GM12878 (cell line): Measurements from ENCODE around the gene SEMA5A. TPM values are rescaled to one million over a fixed set of nuclear protein-coding genes. Genes with fewer than 3 reads are reported as not detected.

Experiments used
- ATAC-seq: fragments of 200-7000 bp; cut with Tn5 transposase; 3 replicates; pipeline ENCODE4 v1.9.1; 2020; ENCODE audit warnings: mild to moderate bottlenecking, moderate library complexity
- BruUV-seq: library from RNA; stranded (reverse); fragments of 400-500 nt; replicated peaks from 2 replicates; lab custom pipeline; 2021; lab: Mats Ljungman, UMichigan
- CTCF ChIA-PET: fragments of 300-600 bp; sonication (Branson Sonifier 250); formaldehyde crosslinking; extraction: SDS; loops from one replicate; lab custom pipeline; 2021; ENCODE audit warnings: inconsistent platforms; lab: Yijun Ruan, JAX
- POLR2A ChIA-PET: fragments of 350-600 bp; formaldehyde crosslinking; extraction: SDS; loops from one replicate; lab custom pipeline; 2021; ENCODE audit warnings: inconsistent platforms; lab: Charles Lee
- RAD21 ChIA-PET: fragments of 300-600 bp; sonication (Branson Sonifier 250); formaldehyde crosslinking; loops from one replicate; lab custom pipeline; 2023; ENCODE audit warnings: antibody characterized with exemption; ENCODE audit not compliant: unreplicated experiment; lab: Charles Lee
- SMC1A ChIA-PET: fragments of 300-600 bp; sonication (Branson Sonifier 250); formaldehyde crosslinking; loops from one replicate; lab custom pipeline; 2023; ENCODE audit not compliant: unreplicated experiment, uncharacterized antibody; lab: Charles Lee
- DNase-seq: peaks from one replicate; pipeline ENCODE4 v3.0.0-alpha.2; 2011; ENCODE audit warnings: low read depth, low spot score
- FAIRE-seq: peaks from 3 replicates; lab custom pipeline; 2011; peaks lifted over from hg19 to GRCh38; lab: Jason Lieb, UNC
- H2AFZ ChIP-seq: 2 replicates; pipeline ENCODE4 v1.6.0; 2011; ENCODE audit warnings: low read depth, low read length, control low read depth; ENCODE audit not compliant: control insufficient read depth
- H3K27ac ChIP-seq: 2 replicates; pipeline ENCODE4 v1.5.1; 2011; ENCODE audit warnings: control low read depth; ENCODE audit not compliant: control insufficient read depth, insufficient read depth
- H3K27me3 ChIP-seq, 2 experiments: replicated peaks in 1 of 2; 2 replicates each; pipeline versions ENCODE4 v1.6.0 to v1.6.1; 2011; ENCODE audit warnings: low read length in 1 of 2; ENCODE audit not compliant: control insufficient read depth in 2 of 2, insufficient read depth in 2 of 2
- H3K36me3 ChIP-seq, 2 experiments: 2 replicates each; pipeline ENCODE4 v1.5.1; 2011; ENCODE audit warnings: low read length in 1 of 2; ENCODE audit not compliant: control insufficient read depth in 2 of 2, insufficient read depth in 2 of 2
- H3K4me1 ChIP-seq: 2 replicates; pipeline ENCODE4 v1.6.1; 2011; ENCODE audit warnings: mild to moderate bottlenecking, low read length, moderate library complexity, mixed read lengths; ENCODE audit not compliant: control insufficient read depth, insufficient read depth
- H3K4me2 ChIP-seq: 2 replicates; pipeline ENCODE4 v1.6.0; 2011; ENCODE audit warnings: control low read depth; ENCODE audit not compliant: control insufficient read depth, insufficient read depth
- H3K4me3 ChIP-seq: fragments of 200-600 bp; sonication (generic); 2 replicates; pipeline ENCODE4 v1.5.1; 2016
- H3K79me2 ChIP-seq: 2 replicates; pipeline ENCODE4 v1.6.0; 2011; ENCODE audit warnings: low read length; ENCODE audit not compliant: control insufficient read depth, insufficient read depth
- H3K9ac ChIP-seq: 2 replicates; pipeline ENCODE4 v1.8.0; 2011; ENCODE audit warnings: low read length, control low read depth, mixed read lengths; ENCODE audit not compliant: control insufficient read depth, insufficient read depth
- H3K9me3 ChIP-seq: replicated peaks from 3 replicates; pipeline ENCODE4 v1.5.1; 2011; ENCODE audit warnings: mild to moderate bottlenecking, low read length; ENCODE audit not compliant: control insufficient read depth, insufficient read depth
- H4K20me1 ChIP-seq: 2 replicates; pipeline ENCODE4 v1.6.0; 2011; ENCODE audit not compliant: control insufficient read depth, insufficient read depth
- FOS ChIP-seq: IDR thresholded peaks from 3 replicates; pipeline ENCODE4 v1.6.1; 2011; ENCODE audit warnings: borderline replicate concordance; ENCODE audit not compliant: insufficient read length; ENCODE audit errors: extremely low read depth
- FOXK2 ChIP-seq: fragments of 450-650 bp; IDR thresholded peaks from 2 replicates; pipeline ENCODE4 v1.6.1; 2017; ENCODE audit warnings: mild to moderate bottlenecking, moderate library complexity
- GABPA ChIP-seq: IDR thresholded peaks from 2 replicates; pipeline ENCODE4 v1.6.1; 2014; ENCODE audit warnings: antibody characterized with exemption, low read depth, mild to moderate bottlenecking, inconsistent platforms
- IRF4 ChIP-seq: IDR thresholded peaks from 2 replicates; pipeline ENCODE4 v1.6.1; 2011; ENCODE audit warnings: low read depth, low read length
- MEF2A ChIP-seq: IDR thresholded peaks from 2 replicates; pipeline ENCODE4 v1.6.1; 2011; ENCODE audit warnings: low read depth, mild to moderate bottlenecking, low read length, moderate library complexity; ENCODE audit not compliant: insufficient read depth
- NBN ChIP-seq: fragments of 450-650 bp; IDR thresholded peaks from 2 replicates; pipeline ENCODE4 v1.6.1; 2016
- SIX5 ChIP-seq: IDR thresholded peaks from 2 replicates; pipeline ENCODE4 v1.6.1; 2011; ENCODE audit warnings: mild to moderate bottlenecking, low read depth, low read length, moderate library complexity; ENCODE audit not compliant: severe bottlenecking
- SMAD5 ChIP-seq: IDR thresholded peaks from 2 replicates; pipeline ENCODE4 v1.6.1; 2016; ENCODE audit warnings: antibody characterized with exemption, low read depth
- SUPT20H ChIP-seq: IDR thresholded peaks from 2 replicates; pipeline ENCODE4 v1.6.1; 2011; ENCODE audit warnings: low read depth, mild to moderate bottlenecking, low read length, moderate library complexity, borderline replicate concordance; ENCODE audit not compliant: control insufficient read depth
- TAF1 ChIP-seq: IDR thresholded peaks from 2 replicates; pipeline ENCODE4 v1.6.1; 2011; ENCODE audit warnings: mild to moderate bottlenecking, low read depth, low read length, borderline replicate concordance
- YY1 ChIP-seq: IDR thresholded peaks from 2 replicates; pipeline ENCODE4 v1.6.1; 2011; ENCODE audit warnings: low read depth, mild to moderate bottlenecking, low read length
- ZNF384 ChIP-seq: IDR thresholded peaks from 2 replicates; pipeline ENCODE4 v1.6.1; 2012; ENCODE audit warnings: low read depth, mild to moderate bottlenecking, low read length, improper control_type of control experiment, borderline replicate concordance
- WGBS: methylation state at CpG from one replicate; pipeline ENCODE4 v1.1.6; 2016; ENCODE audit warnings: low lambda C conversion rate; ENCODE audit not compliant: insufficient replicate concordance, insufficient coverage; ENCODE audit errors: missing lambda C conversion rate; 5-methylcytosine and 5-hydroxymethylcytosine counted together
- in situ Hi-C: fragments of 300-500 bp; cut with MboI; formaldehyde crosslinking; loops from 9 replicates; pipeline ENCODE4 v1.14.3; 2018; ENCODE audit warnings: mixed read lengths
- intact Hi-C: fragments of 100-400 bp; cut with micrococcal nuclease; formaldehyde crosslinking; loops from one replicate; pipeline ENCODE4 v1.14.2; 2022; ENCODE audit not compliant: unreplicated experiment
- polyA plus RNA-seq, 11 experiments: library from polyadenylated mRNA; depleted of rRNA in 4 of 11; unstranded in 6 of 11; stranded (reverse) in 5 of 11; fragments of >200 nt; fragmentation: Nextera tagmentation in 4 of 11; fragmentation: Illumina TruSeq in 1 of 11; extraction: Ambion mirVana in 4 of 11; extraction: Trizol in 1 of 11; gene quantifications; 1 replicate in 1 of 11; 2 replicates in 10 of 11; pipeline versions ENCODE4 v1.2.1 to v1.2.3, GENCODE V29; 2011 to 2016; ENCODE audit warnings: inconsistent platforms in 2 of 11, missing spikeins in 2 of 11, low read depth in 1 of 11
- total RNA-seq, 4 experiments: library from RNA; depleted of rRNA in 3 of 4; stranded (reverse); fragments of >200 nt in 3 of 4; fragmentation: Illumina TruSeq in 1 of 4; extraction: Trizol in 1 of 4; gene quantifications; 2 replicates each; pipeline versions ENCODE4 v1.2.1 to v1.2.3, GENCODE V29; 2013 to 2021
- TF ChIP-seq, protein P1 (sequence below): fragments of 150-350 bp; IDR thresholded peaks from 2 replicates; pipeline ENCODE4 v1.6.1; 2016; ENCODE audit warnings: low read depth, low read length
- TF ChIP-seq, protein P2 (sequence below): fragments of 450-650 bp; IDR thresholded peaks from 2 replicates; pipeline ENCODE4 v1.6.1; 2017; ENCODE audit warnings: mild to moderate bottlenecking, low read depth, inconsistent platforms; ENCODE audit not compliant: poor library complexity, severe bottlenecking
- TF ChIP-seq, protein P3 (sequence below): IDR thresholded peaks from 2 replicates; pipeline ENCODE4 v1.6.1; 2011; ENCODE audit warnings: borderline replicate concordance, low read depth, mild to moderate bottlenecking, moderate library complexity, low read length; ENCODE audit not compliant: insufficient read depth, poor library complexity, severe bottlenecking

The SEMA5A gene
- total and polyA plus RNA-seq, 10 of the 15 experiments (the other 5 are each of a cell fraction or from before 2014, with no cell fraction given), result 0.03 to 2.4 (median 0.09) TPM; not detected in 1

DNA sequence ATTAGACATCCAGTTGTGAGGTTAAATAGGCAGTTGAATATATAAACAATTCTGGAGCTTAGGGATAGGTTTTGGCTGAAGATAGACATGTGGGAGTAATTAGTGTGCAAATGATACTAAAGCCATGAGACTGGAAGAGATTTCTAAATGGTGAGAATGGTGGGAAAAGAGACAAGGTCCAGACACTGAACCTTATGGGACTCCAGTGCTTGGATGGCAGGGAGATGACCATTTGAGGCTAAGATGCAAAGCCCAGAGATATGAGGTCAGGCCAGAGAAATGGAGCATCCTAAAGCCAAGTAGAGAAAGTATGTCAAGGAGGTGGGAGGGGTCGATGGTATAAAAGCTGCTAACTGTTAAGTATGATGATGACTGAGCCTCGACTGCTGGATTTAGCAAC lies 115.6 kb downstream of the SEMA5A start:
- ChIA-PET SMC1A (no interaction called here), POLR2A (interaction anchor here (0.5 kb wide), 1 partner anchor 120 kb away, joined by 3 read pairs; no protein-coding TSS in a partner anchor), RAD21 (no interaction called here), CTCF (interaction anchor here (0.6 to 1.7 kb wide), 2 partner anchors 68 to 303 kb away, joined by 3 to 4 read pairs; no protein-coding TSS in a partner anchor)
- 30% methylated on average over 2 of the region's 2 CpGs for WGBS
- no peak for TF ChIP-seq ZNF384
- no peak for TF ChIP-seq SMAD5
- no peak for TF ChIP-seq FOS
- TF ChIP-seq, protein P1, sequence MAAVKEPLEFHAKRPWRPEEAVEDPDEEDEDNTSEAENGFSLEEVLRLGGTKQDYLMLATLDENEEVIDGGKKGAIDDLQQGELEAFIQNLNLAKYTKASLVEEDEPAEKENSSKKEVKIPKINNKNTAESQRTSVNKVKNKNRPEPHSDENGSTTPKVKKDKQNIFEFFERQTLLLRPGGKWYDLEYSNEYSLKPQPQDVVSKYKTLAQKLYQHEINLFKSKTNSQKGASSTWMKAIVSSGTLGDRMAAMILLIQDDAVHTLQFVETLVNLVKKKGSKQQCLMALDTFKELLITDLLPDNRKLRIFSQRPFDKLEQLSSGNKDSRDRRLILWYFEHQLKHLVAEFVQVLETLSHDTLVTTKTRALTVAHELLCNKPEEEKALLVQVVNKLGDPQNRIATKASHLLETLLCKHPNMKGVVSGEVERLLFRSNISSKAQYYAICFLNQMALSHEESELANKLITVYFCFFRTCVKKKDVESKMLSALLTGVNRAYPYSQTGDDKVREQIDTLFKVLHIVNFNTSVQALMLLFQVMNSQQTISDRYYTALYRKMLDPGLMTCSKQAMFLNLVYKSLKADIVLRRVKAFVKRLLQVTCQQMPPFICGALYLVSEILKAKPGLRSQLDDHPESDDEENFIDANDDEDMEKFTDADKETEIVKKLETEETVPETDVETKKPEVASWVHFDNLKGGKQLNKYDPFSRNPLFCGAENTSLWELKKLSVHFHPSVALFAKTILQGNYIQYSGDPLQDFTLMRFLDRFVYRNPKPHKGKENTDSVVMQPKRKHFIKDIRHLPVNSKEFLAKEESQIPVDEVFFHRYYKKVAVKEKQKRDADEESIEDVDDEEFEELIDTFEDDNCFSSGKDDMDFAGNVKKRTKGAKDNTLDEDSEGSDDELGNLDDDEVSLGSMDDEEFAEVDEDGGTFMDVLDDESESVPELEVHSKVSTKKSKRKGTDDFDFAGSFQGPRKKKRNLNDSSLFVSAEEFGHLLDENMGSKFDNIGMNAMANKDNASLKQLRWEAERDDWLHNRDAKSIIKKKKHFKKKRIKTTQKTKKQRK, result no peak
- TF ChIP-seq NBN, result no peak
- TF ChIP-seq FOXK2, result no peak
- TF ChIP-seq TAF1, result no peak
- no peak for TF ChIP-seq GABPA
- TF ChIP-seq IRF4, result no peak
- no peak for TF ChIP-seq MEF2A
- TF ChIP-seq, protein P2, sequence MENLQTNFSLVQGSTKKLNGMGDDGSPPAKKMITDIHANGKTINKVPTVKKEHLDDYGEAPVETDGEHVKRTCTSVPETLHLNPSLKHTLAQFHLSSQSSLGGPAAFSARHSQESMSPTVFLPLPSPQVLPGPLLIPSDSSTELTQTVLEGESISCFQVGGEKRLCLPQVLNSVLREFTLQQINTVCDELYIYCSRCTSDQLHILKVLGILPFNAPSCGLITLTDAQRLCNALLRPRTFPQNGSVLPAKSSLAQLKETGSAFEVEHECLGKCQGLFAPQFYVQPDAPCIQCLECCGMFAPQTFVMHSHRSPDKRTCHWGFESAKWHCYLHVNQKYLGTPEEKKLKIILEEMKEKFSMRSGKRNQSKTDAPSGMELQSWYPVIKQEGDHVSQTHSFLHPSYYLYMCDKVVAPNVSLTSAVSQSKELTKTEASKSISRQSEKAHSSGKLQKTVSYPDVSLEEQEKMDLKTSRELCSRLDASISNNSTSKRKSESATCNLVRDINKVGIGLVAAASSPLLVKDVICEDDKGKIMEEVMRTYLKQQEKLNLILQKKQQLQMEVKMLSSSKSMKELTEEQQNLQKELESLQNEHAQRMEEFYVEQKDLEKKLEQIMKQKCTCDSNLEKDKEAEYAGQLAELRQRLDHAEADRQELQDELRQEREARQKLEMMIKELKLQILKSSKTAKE, result no peak
- TF ChIP-seq YY1, result no peak
- no peak for TF ChIP-seq SIX5
- TF ChIP-seq, protein P3, sequence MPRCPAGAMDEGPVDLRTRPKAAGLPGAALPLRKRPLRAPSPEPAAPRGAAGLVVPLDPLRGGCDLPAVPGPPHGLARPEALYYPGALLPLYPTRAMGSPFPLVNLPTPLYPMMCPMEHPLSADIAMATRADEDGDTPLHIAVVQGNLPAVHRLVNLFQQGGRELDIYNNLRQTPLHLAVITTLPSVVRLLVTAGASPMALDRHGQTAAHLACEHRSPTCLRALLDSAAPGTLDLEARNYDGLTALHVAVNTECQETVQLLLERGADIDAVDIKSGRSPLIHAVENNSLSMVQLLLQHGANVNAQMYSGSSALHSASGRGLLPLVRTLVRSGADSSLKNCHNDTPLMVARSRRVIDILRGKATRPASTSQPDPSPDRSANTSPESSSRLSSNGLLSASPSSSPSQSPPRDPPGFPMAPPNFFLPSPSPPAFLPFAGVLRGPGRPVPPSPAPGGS, result no peak
- TF ChIP-seq SUPT20H, result no peak
- no peaks in the 10 kb centered on the region for H3K79me2 ChIP-seq
- ATAC-seq, result no peak
- in situ Hi-C loops (no loop called here), intact Hi-C loops (no loop called here)
- FAIRE-seq, result no peak
- no peak for DNase-seq
- H3K4me2 ChIP-seq, result no peak overlapping the region
- H3K4me3 ChIP-seq, result no peak overlapping the region
- no peak overlapping the region for H3K9ac ChIP-seq
- H3K9me3 ChIP-seq, result no peaks in the 10 kb centered on the region; the same call in 2 of the 3 replicates
- H3K36me3 ChIP-seq, result no peaks in the 10 kb centered on the region
- H3K27me3 ChIP-seq, result no peaks in the 10 kb centered on the region
- H3K4me1 ChIP-seq, result no peaks in the 10 kb centered on the region; the same call in 1 of the 2 replicates
- H4K20me1 ChIP-seq, result no peaks in the 10 kb centered on the region
- no peak overlapping the region for H3K27ac ChIP-seq
- BruUV-seq, result no TSS peak
- H2AFZ ChIP-seq, result no peak overlapping the region
